ENCODE results near the gene OTOA.
"Not testable (repeated sequence)": the region's sequence is repeated elsewhere in the genome, so short reads cannot be mapped to it uniquely, and the experiment has no call there.

The OTOA gene

DNA sequence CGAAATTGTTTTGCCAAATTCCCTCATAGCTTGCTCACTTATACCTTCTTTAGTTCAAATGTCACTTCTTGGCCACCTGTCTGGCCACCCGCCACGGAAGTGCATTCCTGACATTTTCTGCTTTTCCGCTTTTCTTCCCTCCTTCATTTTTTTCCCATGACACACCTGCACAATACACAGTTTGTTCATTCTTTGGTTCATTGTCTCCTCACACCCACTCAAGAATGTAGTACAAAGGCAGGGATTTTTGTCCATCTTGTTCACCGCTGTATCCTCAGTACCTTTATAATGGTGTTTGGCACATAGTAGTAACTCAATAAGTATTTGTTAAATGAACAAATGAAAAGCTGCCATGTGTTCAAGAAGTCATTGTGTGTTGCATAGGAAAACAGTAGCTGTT, 116.8 kb downstream of the OTOA start:
- not testable (repeated sequence) for H3K79me2 ChIP-seq (ENCODE audit: insufficient read depth, low read length); H3K27ac ChIP-seq (ENCODE audit: low read length); H3K4me1 ChIP-seq (ENCODE audit: insufficient read depth, low read length); H3K27me3 ChIP-seq (ENCODE audit: insufficient read depth, low read length, poor library complexity); H3K4me2 ChIP-seq (ENCODE audit: insufficient read depth, low read length); H3K36me3 ChIP-seq (ENCODE audit: insufficient read depth, low read length); H3K9ac ChIP-seq (ENCODE audit: low read depth, low read length); H3K9me3 ChIP-seq (ENCODE audit: insufficient read depth, low read length, severe bottlenecking); DNase-seq; H3K4me3 ChIP-seq (ENCODE audit: low read depth in 1 of 2, low read length in 2 of 2); H4K20me1 ChIP-seq (ENCODE audit: insufficient read depth, low read length); ATAC-seq (ENCODE audit: insufficient read depth, low read depth); H2AFZ ChIP-seq (ENCODE audit: low read depth, low read length)

- not testable (repeated sequence) for H3K27me3 ChIP-seq (ENCODE audit: insufficient read depth, low read length, poor library complexity); H3K4me3 ChIP-seq (ENCODE audit: low read depth in 1 of 2, low read length in 2 of 2); H3K4me2 ChIP-seq (ENCODE audit: insufficient read depth, low read length); H2AFZ ChIP-seq (ENCODE audit: low read depth, low read length); H3K9ac ChIP-seq (ENCODE audit: low read depth, low read length); H3K27ac ChIP-seq (ENCODE audit: low read length); ATAC-seq (ENCODE audit: insufficient read depth, low read depth); H3K9me3 ChIP-seq (ENCODE audit: insufficient read depth, low read length, severe bottlenecking); H3K79me2 ChIP-seq (ENCODE audit: insufficient read depth, low read length); H3K4me1 ChIP-seq (ENCODE audit: insufficient read depth, low read length); H3K36me3 ChIP-seq (ENCODE audit: insufficient read depth, low read length); H4K20me1 ChIP-seq (ENCODE audit: insufficient read depth, low read length); DNase-seq
Measured at GRCh38 chr16:21790506-21790905, 126.7 kb downstream of the OTOA start.

DNA sequence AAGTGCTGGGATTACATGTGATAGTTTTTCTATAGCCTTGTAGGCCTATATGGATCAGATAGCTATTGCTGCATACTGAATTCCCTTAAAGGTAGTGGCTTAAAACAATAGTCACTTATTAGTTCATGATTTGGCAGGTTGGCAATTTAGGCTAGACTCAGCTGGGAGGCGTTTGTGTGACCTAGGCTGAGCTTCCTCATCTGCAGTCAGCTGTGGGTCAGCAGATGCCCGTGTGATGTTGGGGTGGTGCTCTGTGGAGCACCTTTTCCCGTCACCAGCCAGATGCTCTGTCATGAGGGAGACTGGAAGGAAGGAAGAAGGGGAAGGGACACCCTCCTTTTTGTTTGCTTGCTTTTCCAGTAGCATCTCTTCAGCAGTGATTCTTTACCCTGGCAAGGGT, 129.5 kb downstream of the OTOA start:
- not testable (repeated sequence) for H3K36me3 ChIP-seq (ENCODE audit: insufficient read depth, low read length); H3K4me1 ChIP-seq (ENCODE audit: insufficient read depth, low read length); H3K9me3 ChIP-seq (ENCODE audit: insufficient read depth, low read length, severe bottlenecking); H2AFZ ChIP-seq (ENCODE audit: low read depth, low read length); H3K79me2 ChIP-seq (ENCODE audit: insufficient read depth, low read length); H3K4me2 ChIP-seq (ENCODE audit: insufficient read depth, low read length); H4K20me1 ChIP-seq (ENCODE audit: insufficient read depth, low read length); H3K27ac ChIP-seq (ENCODE audit: low read length); H3K27me3 ChIP-seq (ENCODE audit: insufficient read depth, low read length, poor library complexity); DNase-seq; H3K9ac ChIP-seq (ENCODE audit: low read depth, low read length); ATAC-seq (ENCODE audit: insufficient read depth, low read depth); H3K4me3 ChIP-seq (ENCODE audit: low read depth in 1 of 2, low read length in 2 of 2)

DNA sequence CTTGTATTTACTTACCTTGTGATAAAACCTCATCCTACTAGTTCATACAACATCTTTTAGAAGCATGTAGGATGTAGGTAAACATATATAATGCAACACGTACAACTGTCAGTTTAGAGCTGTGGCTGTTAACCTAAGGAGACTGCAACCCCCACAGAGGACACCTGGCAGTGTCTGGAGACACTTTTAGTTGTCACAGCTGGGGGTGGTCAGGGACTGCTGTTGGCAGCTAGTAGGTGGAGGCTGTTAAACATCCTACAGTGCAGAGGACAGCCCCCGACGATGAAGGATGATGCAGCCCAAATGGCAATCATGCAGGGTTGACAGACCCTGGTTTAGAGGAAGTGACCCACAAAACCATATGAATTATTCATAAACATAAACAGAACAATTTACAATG, 134.8 kb downstream of the OTOA start:
- not testable (repeated sequence) for DNase-seq; H4K20me1 ChIP-seq (ENCODE audit: insufficient read depth, low read length); H3K9ac ChIP-seq (ENCODE audit: low read depth, low read length); H3K27me3 ChIP-seq (ENCODE audit: insufficient read depth, low read length, poor library complexity); H3K27ac ChIP-seq (ENCODE audit: low read length); H3K4me1 ChIP-seq (ENCODE audit: insufficient read depth, low read length); H3K4me2 ChIP-seq (ENCODE audit: insufficient read depth, low read length); H3K79me2 ChIP-seq (ENCODE audit: insufficient read depth, low read length); H3K36me3 ChIP-seq (ENCODE audit: insufficient read depth, low read length); H3K9me3 ChIP-seq (ENCODE audit: insufficient read depth, low read length, severe bottlenecking); H3K4me3 ChIP-seq (ENCODE audit: low read depth in 1 of 2, low read length in 2 of 2); H2AFZ ChIP-seq (ENCODE audit: low read depth, low read length)
- ATAC-seq (ENCODE audit: insufficient read depth, low read depth): peak; percentile 82

DNA sequence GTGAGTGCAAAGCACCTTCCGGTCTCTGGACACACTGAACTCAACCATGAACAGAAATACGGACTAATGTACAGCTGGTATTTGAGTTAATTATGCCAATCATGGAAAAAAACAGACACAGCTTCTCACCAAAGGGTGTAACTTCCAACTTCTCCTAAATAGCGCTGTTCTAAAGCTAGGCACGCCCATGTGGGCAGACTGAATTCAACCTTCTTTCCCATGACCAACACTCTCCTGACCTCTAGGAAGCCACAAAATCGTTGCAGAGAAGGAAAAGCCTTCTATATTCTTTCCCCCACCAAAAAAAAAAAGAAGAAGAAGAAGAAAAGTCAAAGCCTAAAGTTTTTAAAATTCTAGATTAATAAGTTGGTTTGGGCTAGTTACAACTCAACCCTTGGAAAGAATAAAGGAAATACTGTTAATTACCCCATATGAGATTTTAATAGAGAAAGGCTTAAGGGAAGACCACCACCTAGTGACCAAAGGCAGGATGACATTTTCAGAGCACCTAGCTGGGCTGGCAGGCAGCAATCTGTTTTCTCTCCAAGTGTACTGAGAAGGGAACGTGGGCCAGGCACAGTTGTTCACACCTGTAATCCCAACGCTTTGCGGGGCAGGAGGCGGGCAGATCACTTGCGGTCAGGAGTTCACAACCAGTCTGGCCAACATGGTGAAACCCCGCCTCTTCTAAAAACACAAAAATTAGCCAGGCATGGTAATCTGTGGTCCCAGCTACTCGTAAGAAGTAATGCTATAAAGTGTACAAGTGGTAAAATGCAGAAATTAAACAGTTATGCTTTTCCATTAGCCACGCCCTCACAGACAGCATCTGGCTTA, 138.0 kb downstream of the OTOA start:
- TF ChIP-seq, protein P1, sequence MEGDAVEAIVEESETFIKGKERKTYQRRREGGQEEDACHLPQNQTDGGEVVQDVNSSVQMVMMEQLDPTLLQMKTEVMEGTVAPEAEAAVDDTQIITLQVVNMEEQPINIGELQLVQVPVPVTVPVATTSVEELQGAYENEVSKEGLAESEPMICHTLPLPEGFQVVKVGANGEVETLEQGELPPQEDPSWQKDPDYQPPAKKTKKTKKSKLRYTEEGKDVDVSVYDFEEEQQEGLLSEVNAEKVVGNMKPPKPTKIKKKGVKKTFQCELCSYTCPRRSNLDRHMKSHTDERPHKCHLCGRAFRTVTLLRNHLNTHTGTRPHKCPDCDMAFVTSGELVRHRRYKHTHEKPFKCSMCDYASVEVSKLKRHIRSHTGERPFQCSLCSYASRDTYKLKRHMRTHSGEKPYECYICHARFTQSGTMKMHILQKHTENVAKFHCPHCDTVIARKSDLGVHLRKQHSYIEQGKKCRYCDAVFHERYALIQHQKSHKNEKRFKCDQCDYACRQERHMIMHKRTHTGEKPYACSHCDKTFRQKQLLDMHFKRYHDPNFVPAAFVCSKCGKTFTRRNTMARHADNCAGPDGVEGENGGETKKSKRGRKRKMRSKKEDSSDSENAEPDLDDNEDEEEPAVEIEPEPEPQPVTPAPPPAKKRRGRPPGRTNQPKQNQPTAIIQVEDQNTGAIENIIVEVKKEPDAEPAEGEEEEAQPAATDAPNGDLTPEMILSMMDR (IDR thresholded peaks at IDR 0.05; ENCODE audit: borderline replicate concordance, extremely low read depth, low read length, poor library complexity, severe bottlenecking): peak; percentile 55
- not testable (repeated sequence) for H3K4me3 ChIP-seq (ENCODE audit: low read depth in 1 of 2, low read length in 2 of 2); H2AFZ ChIP-seq (ENCODE audit: low read depth, low read length); H3K9me3 ChIP-seq (ENCODE audit: insufficient read depth, low read length, severe bottlenecking); H3K4me1 ChIP-seq (ENCODE audit: insufficient read depth, low read length); H3K27ac ChIP-seq (ENCODE audit: low read length); H4K20me1 ChIP-seq (ENCODE audit: insufficient read depth, low read length); H3K79me2 ChIP-seq (ENCODE audit: insufficient read depth, low read length); H3K9ac ChIP-seq (ENCODE audit: low read depth, low read length); H3K36me3 ChIP-seq (ENCODE audit: insufficient read depth, low read length); H3K4me2 ChIP-seq (ENCODE audit: insufficient read depth, low read length); H3K27me3 ChIP-seq (ENCODE audit: insufficient read depth, low read length, poor library complexity)
- ATAC-seq (ENCODE audit: insufficient read depth, low read depth) (peak; percentile 75), DNase-seq (peak; percentile 32)

GRCh38 chr16:21802375-21802663, 138.6 kb downstream of the OTOA start:
- DNase-seq; H3K4me3 ChIP-seq (ENCODE audit: low read depth in 1 of 2, low read length in 2 of 2); H2AFZ ChIP-seq (ENCODE audit: low read depth, low read length); H3K36me3 ChIP-seq (ENCODE audit: insufficient read depth, low read length); H3K9me3 ChIP-seq (ENCODE audit: insufficient read depth, low read length, severe bottlenecking); H3K9ac ChIP-seq (ENCODE audit: low read depth, low read length); H3K27ac ChIP-seq (ENCODE audit: low read length); H3K27me3 ChIP-seq (ENCODE audit: insufficient read depth, low read length, poor library complexity); ATAC-seq (ENCODE audit: insufficient read depth, low read depth); H3K79me2 ChIP-seq (ENCODE audit: insufficient read depth, low read length); H3K4me2 ChIP-seq (ENCODE audit: insufficient read depth, low read length); H4K20me1 ChIP-seq (ENCODE audit: insufficient read depth, low read length); H3K4me1 ChIP-seq (ENCODE audit: insufficient read depth, low read length): not testable (repeated sequence)
